Measurements from ENCODE around the gene NUDT7. TPM values are rescaled to one million over a fixed set of nuclear protein-coding genes. Genes with fewer than 3 reads are reported as not detected.

The NUDT7 gene
- total RNA-seq, 1 donor: 5.1 TPM

GRCh38 chr16:77758046-77758445 lies 35.7 kb downstream of the NUDT7 start:
- DNase-seq (ENCODE audit: insufficient read length, low spot score, missing footprints): peak; percentile 11
- H3K36me3 ChIP-seq (ENCODE audit: insufficient read depth, low read length): no peaks in the 10 kb centered on the region

DNA sequence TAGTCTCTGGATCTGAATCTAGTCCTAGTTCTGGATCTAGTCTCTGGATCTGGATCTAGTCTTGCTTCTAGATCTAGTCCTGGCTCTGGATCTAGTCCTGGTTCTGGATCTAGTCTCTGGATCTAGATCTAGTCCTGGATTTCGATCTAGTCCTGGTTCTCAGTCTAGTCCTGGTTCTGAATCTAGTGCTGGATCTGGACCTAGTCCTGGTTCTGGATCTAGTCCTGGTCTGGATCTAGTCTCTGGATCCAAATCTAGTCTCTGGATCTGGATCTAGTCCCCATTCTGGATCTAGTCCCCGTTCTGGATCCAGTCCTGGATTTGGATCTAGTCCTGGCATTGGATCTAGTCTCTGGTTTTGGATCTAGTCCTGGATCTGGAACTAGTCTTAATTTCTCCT lies 36.2 kb downstream of the NUDT7 start:
- no peaks in the 10 kb centered on the region for H3K36me3 ChIP-seq (ENCODE audit: insufficient read depth, low read length)
- no peaks in the 10 kb centered on the region for H3K4me1 ChIP-seq (ENCODE audit: insufficient read depth, low read length)
- H3K9me3 ChIP-seq (ENCODE audit: low read depth, low read length): no peaks in the 10 kb centered on the region
- no peak overlapping the region for H2AFZ ChIP-seq (ENCODE audit: low read length)
- H3K27ac ChIP-seq (ENCODE audit: low read depth, low read length): no peak overlapping the region
- DNase-seq (ENCODE audit: insufficient read length, low spot score, missing footprints): no peak
- H4K20me1 ChIP-seq (ENCODE audit: insufficient read depth, low read length): no peaks in the 10 kb centered on the region
- no peak overlapping the region for H3K4me3 ChIP-seq (ENCODE audit: insufficient read depth, low read length)
- H3K79me2 ChIP-seq (ENCODE audit: insufficient read depth, low read length): no peaks in the 10 kb centered on the region
- no peak overlapping the region for H3K4me2 ChIP-seq (ENCODE audit: insufficient read depth, low read length)
- no peaks in the 10 kb centered on the region for H3K27me3 ChIP-seq (ENCODE audit: insufficient read depth, low read length)
- TF ChIP-seq, protein P1, sequence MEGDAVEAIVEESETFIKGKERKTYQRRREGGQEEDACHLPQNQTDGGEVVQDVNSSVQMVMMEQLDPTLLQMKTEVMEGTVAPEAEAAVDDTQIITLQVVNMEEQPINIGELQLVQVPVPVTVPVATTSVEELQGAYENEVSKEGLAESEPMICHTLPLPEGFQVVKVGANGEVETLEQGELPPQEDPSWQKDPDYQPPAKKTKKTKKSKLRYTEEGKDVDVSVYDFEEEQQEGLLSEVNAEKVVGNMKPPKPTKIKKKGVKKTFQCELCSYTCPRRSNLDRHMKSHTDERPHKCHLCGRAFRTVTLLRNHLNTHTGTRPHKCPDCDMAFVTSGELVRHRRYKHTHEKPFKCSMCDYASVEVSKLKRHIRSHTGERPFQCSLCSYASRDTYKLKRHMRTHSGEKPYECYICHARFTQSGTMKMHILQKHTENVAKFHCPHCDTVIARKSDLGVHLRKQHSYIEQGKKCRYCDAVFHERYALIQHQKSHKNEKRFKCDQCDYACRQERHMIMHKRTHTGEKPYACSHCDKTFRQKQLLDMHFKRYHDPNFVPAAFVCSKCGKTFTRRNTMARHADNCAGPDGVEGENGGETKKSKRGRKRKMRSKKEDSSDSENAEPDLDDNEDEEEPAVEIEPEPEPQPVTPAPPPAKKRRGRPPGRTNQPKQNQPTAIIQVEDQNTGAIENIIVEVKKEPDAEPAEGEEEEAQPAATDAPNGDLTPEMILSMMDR (IDR thresholded peaks at IDR 0.05; ENCODE audit: extremely low read depth, low read depth, low read length): no peak

More at GRCh38 chr16:77758046-77758445, 35.7 kb downstream of the NUDT7 start:
- Histone ChIP-seq H3K4me2 (ENCODE audit: insufficient read depth, low read length) (no peak overlapping the region), H3K27ac (ENCODE audit: low read depth, low read length) (no peak overlapping the region), H3K79me2 (ENCODE audit: insufficient read depth, low read length) (no peaks in the 10 kb centered on the region), H3K4me1 (ENCODE audit: insufficient read depth, low read length) (no peaks in the 10 kb centered on the region), H3K4me3 (ENCODE audit: insufficient read depth, low read length) (no peak overlapping the region), H3K27me3 (ENCODE audit: insufficient read depth, low read length) (no peaks in the 10 kb centered on the region), H4K20me1 (ENCODE audit: insufficient read depth, low read length) (no peaks in the 10 kb centered on the region), H2AFZ (ENCODE audit: low read length) (no peak overlapping the region), H3K9me3 (ENCODE audit: low read depth, low read length) (no peaks in the 10 kb centered on the region)
- TF ChIP-seq, protein P1 (IDR thresholded peaks at IDR 0.05; ENCODE audit: extremely low read depth, low read depth, low read length): no peak

GRCh38 chr16:77759201-77759600 lies 36.9 kb downstream of the NUDT7 start:
- TF ChIP-seq, protein P1 (IDR thresholded peaks at IDR 0.05; ENCODE audit: extremely low read depth, low read depth, low read length): no peak
- no peaks in the 10 kb centered on the region for H3K36me3 ChIP-seq (ENCODE audit: insufficient read depth, low read length)
- no peaks in the 10 kb centered on the region for H4K20me1 ChIP-seq (ENCODE audit: insufficient read depth, low read length)
- H3K27me3 ChIP-seq (ENCODE audit: insufficient read depth, low read length): no peaks in the 10 kb centered on the region
- DNase-seq (ENCODE audit: insufficient read length, low spot score, missing footprints): no peak
- no peaks in the 10 kb centered on the region for H3K79me2 ChIP-seq (ENCODE audit: insufficient read depth, low read length)
- no peaks in the 10 kb centered on the region for H3K4me1 ChIP-seq (ENCODE audit: insufficient read depth, low read length)
- no peak overlapping the region for H3K4me2 ChIP-seq (ENCODE audit: insufficient read depth, low read length)
- no peak overlapping the region for H3K4me3 ChIP-seq (ENCODE audit: insufficient read depth, low read length)
- H3K9me3 ChIP-seq (ENCODE audit: low read depth, low read length): no peaks in the 10 kb centered on the region
- no peak overlapping the region for H2AFZ ChIP-seq (ENCODE audit: low read length)
- no peak overlapping the region for H3K27ac ChIP-seq (ENCODE audit: low read depth, low read length)

DNA sequence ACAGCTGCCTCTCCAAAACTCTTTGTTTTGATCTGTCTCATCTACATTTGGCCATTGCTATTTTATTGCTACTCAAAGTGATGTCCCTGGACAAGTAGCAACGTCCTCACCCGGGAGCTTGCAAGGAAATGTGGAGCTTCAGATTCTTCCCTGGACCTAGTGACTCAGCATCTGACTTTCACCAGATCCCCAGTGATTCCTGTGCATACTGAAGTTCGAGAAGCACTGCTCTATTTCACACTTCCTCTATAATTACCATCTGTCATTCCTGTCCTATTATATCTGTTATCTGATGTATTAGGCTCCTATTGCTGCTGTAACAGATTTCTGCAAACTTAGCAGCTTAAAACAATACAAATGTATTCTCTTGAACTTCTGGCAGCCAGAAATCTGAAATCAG lies 37.5 kb downstream of the NUDT7 start:
- Histone ChIP-seq H3K79me2 (ENCODE audit: insufficient read depth, low read length) (no peaks in the 10 kb centered on the region), H3K4me1 (ENCODE audit: insufficient read depth, low read length) (no peaks in the 10 kb centered on the region), H3K27ac (ENCODE audit: low read depth, low read length) (no peak overlapping the region), H2AFZ (ENCODE audit: low read length) (no peak overlapping the region), H3K4me2 (ENCODE audit: insufficient read depth, low read length) (no peak overlapping the region), H4K20me1 (ENCODE audit: insufficient read depth, low read length) (no peaks in the 10 kb centered on the region), H3K4me3 (ENCODE audit: insufficient read depth, low read length) (no peak overlapping the region), H3K9me3 (ENCODE audit: low read depth, low read length) (no peaks in the 10 kb centered on the region), H3K36me3 (ENCODE audit: insufficient read depth, low read length) (no peaks in the 10 kb centered on the region), H3K27me3 (ENCODE audit: insufficient read depth, low read length) (no peaks in the 10 kb centered on the region)
- TF ChIP-seq, protein P1 (IDR thresholded peaks at IDR 0.05; ENCODE audit: extremely low read depth, low read depth, low read length): no peak
- DNase-seq (ENCODE audit: insufficient read length, low spot score, missing footprints): peak; percentile 57
